Measurements from ENCODE around the gene KLHL8. TPM values are rescaled to one million over a fixed set of nuclear protein-coding genes. Genes with fewer than 3 reads are reported as not detected.

The KLHL8 gene
- total RNA-seq, 1 experiment from 2014 or later, result 24.2 TPM

DNA sequence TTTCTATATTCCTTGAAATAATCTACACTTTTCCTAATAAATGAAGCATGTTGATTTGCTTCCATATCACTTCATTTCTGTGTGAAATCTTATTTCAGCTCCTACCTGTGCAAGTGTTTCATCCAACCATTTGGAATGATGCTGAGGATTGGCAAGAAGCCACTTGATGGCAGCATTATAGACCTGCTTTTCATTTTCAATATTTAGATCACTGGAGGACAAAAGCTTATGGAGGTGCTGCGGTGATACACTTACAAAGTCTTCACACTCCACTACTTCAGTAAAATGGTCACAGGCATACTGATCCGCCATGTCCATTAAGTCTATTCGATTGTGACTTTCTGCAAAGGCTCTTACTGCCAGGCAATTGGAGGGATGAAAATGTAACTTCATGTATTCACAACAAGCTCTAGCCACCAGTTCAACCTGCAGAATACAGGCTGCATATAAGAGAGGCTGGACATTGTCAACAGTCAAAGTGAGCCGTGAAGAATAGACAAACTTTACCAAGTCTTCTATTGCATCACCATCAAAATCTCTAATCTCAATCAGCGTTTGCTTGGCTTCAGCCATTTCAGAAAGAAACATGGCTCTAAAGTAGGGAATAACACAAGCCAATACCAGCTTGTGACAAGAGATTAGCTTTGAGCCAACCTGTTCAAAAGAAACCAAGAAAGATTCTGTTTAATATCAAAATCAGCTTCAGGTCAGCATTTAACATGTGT is 35.1 kb downstream of the KLHL8 start:
- Histone ChIP-seq H4K20me1 (ENCODE audit: insufficient read depth) (no peaks in the 10 kb centered on the region), H3K4me3 (replicated peaks in 1 of 2; ENCODE audit: low read depth in 1 of 2, low read length in 2 of 2) (no peak overlapping the region), H3K9me2 (ENCODE audit: insufficient read depth) (no peaks in the 10 kb centered on the region), H3K27ac (ENCODE audit: low read depth, low read length) (no peak overlapping the region), H3K79me2 (ENCODE audit: insufficient read depth, low read length) (no peaks in the 10 kb centered on the region), H3K4me1 (ENCODE audit: control insufficient read depth in 1 of 2, insufficient read depth in 2 of 2, low read length in 2 of 2) (no peaks in the 10 kb centered on the region), H3K4me2 (ENCODE audit: low read length) (no peak overlapping the region), H2AFZ (ENCODE audit: low read depth, low read length, poor library complexity, severe bottlenecking) (no peak overlapping the region), H3K27me3 (ENCODE audit: insufficient read depth, low read length) (no peaks in the 10 kb centered on the region), H3K9me3 (ENCODE audit: control insufficient read depth in 1 of 2, insufficient read depth in 1 of 2, low read depth in 1 of 2, low read length in 2 of 2) (no peaks in the 10 kb centered on the region), H3K9ac (ENCODE audit: low read length) (no peak overlapping the region), H3K36me3 (ENCODE audit: control insufficient read depth in 1 of 2, insufficient read depth in 2 of 2, low read length in 2 of 2) (no peaks in the 10 kb centered on the region)
- ChIA-PET CTCF (no interaction called here), RAD21 (ENCODE audit: low non-redundant PET in 1 of 2, low total read pairs in 2 of 2, uncharacterized antibody in 2 of 2, unreplicated experiment in 2 of 2) (no interaction called here), POLR2A (no interaction called here)
- no peak for DNase-seq (ENCODE audit: low read depth, low spot score)
- ATAC-seq, result no peak
- intact Hi-C loops (cut with micrococcal nuclease), result no loop called here
- no TSS peak for BruUV-seq (replicated peaks)
- TF ChIP-seq, protein P1, sequence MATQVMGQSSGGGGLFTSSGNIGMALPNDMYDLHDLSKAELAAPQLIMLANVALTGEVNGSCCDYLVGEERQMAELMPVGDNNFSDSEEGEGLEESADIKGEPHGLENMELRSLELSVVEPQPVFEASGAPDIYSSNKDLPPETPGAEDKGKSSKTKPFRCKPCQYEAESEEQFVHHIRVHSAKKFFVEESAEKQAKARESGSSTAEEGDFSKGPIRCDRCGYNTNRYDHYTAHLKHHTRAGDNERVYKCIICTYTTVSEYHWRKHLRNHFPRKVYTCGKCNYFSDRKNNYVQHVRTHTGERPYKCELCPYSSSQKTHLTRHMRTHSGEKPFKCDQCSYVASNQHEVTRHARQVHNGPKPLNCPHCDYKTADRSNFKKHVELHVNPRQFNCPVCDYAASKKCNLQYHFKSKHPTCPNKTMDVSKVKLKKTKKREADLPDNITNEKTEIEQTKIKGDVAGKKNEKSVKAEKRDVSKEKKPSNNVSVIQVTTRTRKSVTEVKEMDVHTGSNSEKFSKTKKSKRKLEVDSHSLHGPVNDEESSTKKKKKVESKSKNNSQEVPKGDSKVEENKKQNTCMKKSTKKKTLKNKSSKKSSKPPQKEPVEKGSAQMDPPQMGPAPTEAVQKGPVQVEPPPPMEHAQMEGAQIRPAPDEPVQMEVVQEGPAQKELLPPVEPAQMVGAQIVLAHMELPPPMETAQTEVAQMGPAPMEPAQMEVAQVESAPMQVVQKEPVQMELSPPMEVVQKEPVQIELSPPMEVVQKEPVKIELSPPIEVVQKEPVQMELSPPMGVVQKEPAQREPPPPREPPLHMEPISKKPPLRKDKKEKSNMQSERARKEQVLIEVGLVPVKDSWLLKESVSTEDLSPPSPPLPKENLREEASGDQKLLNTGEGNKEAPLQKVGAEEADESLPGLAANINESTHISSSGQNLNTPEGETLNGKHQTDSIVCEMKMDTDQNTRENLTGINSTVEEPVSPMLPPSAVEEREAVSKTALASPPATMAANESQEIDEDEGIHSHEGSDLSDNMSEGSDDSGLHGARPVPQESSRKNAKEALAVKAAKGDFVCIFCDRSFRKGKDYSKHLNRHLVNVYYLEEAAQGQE (IDR thresholded peaks at IDR 0.05; ENCODE audit: low read depth), result no peak
- TF ChIP-seq POLR2AphosphoS5 (IDR thresholded peaks at IDR 0.05; ENCODE audit: low read depth, low read length) (no peak), CEBPB (IDR thresholded peaks at IDR 0.05; ENCODE audit: low read depth) (no peak)

DNA sequence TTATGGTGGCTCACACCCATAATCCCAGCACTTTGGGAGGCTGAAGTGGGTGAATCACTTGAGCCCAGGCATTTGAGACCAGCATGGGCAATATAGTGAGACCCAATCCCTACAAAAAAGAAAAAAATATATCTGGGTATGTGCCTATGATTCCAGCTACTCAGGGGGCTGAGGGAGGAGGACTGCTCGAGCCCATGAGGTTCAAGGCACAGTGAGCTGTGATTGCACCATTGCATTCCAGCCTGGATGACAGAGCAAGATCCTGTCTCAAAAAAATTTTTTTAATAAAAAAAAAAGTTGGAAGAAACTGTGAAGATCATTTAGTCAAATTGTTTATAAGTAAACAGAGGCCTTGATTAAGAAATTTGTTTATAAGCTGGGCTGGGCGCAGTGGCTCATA is 39.7 kb downstream of the KLHL8 start:
- no peaks in the 10 kb centered on the region for H3K4me1 ChIP-seq (ENCODE audit: control insufficient read depth in 1 of 2, insufficient read depth in 2 of 2, low read length in 2 of 2)
- ChIA-PET RAD21 (ENCODE audit: low non-redundant PET in 1 of 2, low total read pairs in 2 of 2, uncharacterized antibody in 2 of 2, unreplicated experiment in 2 of 2) (no interaction called here), CTCF (no interaction called here), POLR2A (no interaction called here)
- BruUV-seq (replicated peaks), result no TSS peak
- peaks cover 0 to 4% of the 10 kb centered on the region in 2 experiments; a peak in 1 of 4 replicates for H3K36me3 ChIP-seq (ENCODE audit: control insufficient read depth in 1 of 2, insufficient read depth in 2 of 2, low read length in 2 of 2)
- no peak overlapping the region for H3K27ac ChIP-seq (ENCODE audit: low read depth, low read length)
- no peak for DNase-seq (ENCODE audit: low read depth, low spot score)
- no peak overlapping the region for H2AFZ ChIP-seq (ENCODE audit: low read depth, low read length, poor library complexity, severe bottlenecking)
- H3K4me2 ChIP-seq (ENCODE audit: low read length), result no peak overlapping the region
- H3K4me3 ChIP-seq (replicated peaks in 1 of 2; ENCODE audit: low read depth in 1 of 2, low read length in 2 of 2), result no peak overlapping the region
- no peaks in the 10 kb centered on the region for H3K79me2 ChIP-seq (ENCODE audit: insufficient read depth, low read length)
- no peaks in the 10 kb centered on the region for H4K20me1 ChIP-seq (ENCODE audit: insufficient read depth)
- no peaks in the 10 kb centered on the region for H3K9me3 ChIP-seq (ENCODE audit: control insufficient read depth in 1 of 2, insufficient read depth in 1 of 2, low read depth in 1 of 2, low read length in 2 of 2)
- H3K27me3 ChIP-seq (ENCODE audit: insufficient read depth, low read length), result no peaks in the 10 kb centered on the region
- TF ChIP-seq, protein P1 (IDR thresholded peaks at IDR 0.05; ENCODE audit: low read depth), result no peak
- ATAC-seq, result no peak
- intact Hi-C loops (cut with micrococcal nuclease), result no loop called here
- no peaks in the 10 kb centered on the region for H3K9me2 ChIP-seq (ENCODE audit: insufficient read depth)
- no peak overlapping the region for H3K9ac ChIP-seq (ENCODE audit: low read length)

All from HCT116 (cell line).